ENCODE results near the gene KCNAB2. TPM values are rescaled to one million over a fixed set of nuclear protein-coding genes. Genes with fewer than 3 reads are reported as not detected.

The KCNAB2 gene
- total RNA-seq, 1 experiment from 2014 or later: 10.3 TPM

DNA sequence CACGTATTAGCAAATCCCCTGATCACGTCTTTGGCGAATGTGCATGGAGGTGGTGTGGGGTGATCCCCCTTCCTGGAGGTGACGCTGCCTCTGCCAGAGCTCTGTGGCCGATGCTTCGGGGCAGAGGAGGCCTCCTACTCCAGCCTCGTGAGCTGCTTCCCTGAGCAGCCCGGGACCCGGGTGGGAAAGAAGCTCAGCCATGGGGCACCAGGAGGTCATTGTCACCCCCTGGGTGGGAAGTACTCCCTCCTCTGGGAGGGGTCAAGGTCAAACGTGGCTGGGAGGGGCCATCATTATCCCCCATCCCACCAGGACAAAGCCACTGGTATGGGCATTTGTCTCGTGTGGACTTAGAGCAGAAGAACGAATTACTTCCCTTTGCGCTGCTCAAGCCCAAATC lies 40.7 kb downstream of the KCNAB2 start:
- H3K9me3 Mint-ChIP-seq: no peaks in the 10 kb centered on the region
- H3K4me3 Mint-ChIP-seq: no peak overlapping the region
- CTCF ChIA-PET: interaction anchor here (0.5 to 2.7 kb wide), 5 partner anchors 15 to 271 kb away, joined by 3 to 8 read pairs (median 3); no protein-coding TSS in a partner anchor
- POLR2A ChIA-PET: no interaction called here
- H3K27ac Mint-ChIP-seq: peak overlapping the region; percentile 19; the same call in 1 of the 2 replicates
- no peaks in the 10 kb centered on the region for H3K27me3 Mint-ChIP-seq (ENCODE audit: low read depth)
- DNase-seq (ENCODE audit: low spot score): no peak
- no peaks in the 10 kb centered on the region for H3K36me3 Mint-ChIP-seq
- no peak for ATAC-seq
- TF ChIP-seq PRRX2 (CRISPR knock-in tag; IDR thresholded peaks at IDR 0.05) (no peak), ETV6 (CRISPR knock-in tag; IDR thresholded peaks at IDR 0.05) (no peak), TP53 (CRISPR knock-in tag; IDR thresholded peaks at IDR 0.05) (no peak), ZNF219 (CRISPR knock-in tag; IDR thresholded peaks at IDR 0.05; ENCODE audit: borderline replicate concordance) (no peak), ZNF671 (CRISPR knock-in tag; IDR thresholded peaks at IDR 0.05) (no peak), JAZF1 (CRISPR knock-in tag; IDR thresholded peaks at IDR 0.05) (no peak)
- TF ChIP-seq, protein P1, sequence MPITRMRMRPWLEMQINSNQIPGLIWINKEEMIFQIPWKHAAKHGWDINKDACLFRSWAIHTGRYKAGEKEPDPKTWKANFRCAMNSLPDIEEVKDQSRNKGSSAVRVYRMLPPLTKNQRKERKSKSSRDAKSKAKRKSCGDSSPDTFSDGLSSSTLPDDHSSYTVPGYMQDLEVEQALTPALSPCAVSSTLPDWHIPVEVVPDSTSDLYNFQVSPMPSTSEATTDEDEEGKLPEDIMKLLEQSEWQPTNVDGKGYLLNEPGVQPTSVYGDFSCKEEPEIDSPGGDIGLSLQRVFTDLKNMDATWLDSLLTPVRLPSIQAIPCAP (CRISPR knock-in tag; IDR thresholded peaks at IDR 0.05): no peak
- TF ChIP-seq, protein P2, sequence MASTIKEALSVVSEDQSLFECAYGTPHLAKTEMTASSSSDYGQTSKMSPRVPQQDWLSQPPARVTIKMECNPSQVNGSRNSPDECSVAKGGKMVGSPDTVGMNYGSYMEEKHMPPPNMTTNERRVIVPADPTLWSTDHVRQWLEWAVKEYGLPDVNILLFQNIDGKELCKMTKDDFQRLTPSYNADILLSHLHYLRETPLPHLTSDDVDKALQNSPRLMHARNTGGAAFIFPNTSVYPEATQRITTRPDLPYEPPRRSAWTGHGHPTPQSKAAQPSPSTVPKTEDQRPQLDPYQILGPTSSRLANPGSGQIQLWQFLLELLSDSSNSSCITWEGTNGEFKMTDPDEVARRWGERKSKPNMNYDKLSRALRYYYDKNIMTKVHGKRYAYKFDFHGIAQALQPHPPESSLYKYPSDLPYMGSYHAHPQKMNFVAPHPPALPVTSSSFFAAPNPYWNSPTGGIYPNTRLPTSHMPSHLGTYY (CRISPR knock-in tag; IDR thresholded peaks at IDR 0.05): no peak
- TF ChIP-seq, protein P3, sequence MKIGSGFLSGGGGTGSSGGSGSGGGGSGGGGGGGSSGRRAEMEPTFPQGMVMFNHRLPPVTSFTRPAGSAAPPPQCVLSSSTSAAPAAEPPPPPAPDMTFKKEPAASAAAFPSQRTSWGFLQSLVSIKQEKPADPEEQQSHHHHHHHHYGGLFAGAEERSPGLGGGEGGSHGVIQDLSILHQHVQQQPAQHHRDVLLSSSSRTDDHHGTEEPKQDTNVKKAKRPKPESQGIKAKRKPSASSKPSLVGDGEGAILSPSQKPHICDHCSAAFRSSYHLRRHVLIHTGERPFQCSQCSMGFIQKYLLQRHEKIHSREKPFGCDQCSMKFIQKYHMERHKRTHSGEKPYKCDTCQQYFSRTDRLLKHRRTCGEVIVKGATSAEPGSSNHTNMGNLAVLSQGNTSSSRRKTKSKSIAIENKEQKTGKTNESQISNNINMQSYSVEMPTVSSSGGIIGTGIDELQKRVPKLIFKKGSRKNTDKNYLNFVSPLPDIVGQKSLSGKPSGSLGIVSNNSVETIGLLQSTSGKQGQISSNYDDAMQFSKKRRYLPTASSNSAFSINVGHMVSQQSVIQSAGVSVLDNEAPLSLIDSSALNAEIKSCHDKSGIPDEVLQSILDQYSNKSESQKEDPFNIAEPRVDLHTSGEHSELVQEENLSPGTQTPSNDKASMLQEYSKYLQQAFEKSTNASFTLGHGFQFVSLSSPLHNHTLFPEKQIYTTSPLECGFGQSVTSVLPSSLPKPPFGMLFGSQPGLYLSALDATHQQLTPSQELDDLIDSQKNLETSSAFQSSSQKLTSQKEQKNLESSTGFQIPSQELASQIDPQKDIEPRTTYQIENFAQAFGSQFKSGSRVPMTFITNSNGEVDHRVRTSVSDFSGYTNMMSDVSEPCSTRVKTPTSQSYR (CRISPR knock-in tag; IDR thresholded peaks at IDR 0.05): no peak
- TF ChIP-seq, protein P4, sequence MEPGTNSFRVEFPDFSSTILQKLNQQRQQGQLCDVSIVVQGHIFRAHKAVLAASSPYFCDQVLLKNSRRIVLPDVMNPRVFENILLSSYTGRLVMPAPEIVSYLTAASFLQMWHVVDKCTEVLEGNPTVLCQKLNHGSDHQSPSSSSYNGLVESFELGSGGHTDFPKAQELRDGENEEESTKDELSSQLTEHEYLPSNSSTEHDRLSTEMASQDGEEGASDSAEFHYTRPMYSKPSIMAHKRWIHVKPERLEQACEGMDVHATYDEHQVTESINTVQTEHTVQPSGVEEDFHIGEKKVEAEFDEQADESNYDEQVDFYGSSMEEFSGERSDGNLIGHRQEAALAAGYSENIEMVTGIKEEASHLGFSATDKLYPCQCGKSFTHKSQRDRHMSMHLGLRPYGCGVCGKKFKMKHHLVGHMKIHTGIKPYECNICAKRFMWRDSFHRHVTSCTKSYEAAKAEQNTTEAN (CRISPR knock-in tag; IDR thresholded peaks at IDR 0.05): no peak
- TF ChIP-seq, protein P5, sequence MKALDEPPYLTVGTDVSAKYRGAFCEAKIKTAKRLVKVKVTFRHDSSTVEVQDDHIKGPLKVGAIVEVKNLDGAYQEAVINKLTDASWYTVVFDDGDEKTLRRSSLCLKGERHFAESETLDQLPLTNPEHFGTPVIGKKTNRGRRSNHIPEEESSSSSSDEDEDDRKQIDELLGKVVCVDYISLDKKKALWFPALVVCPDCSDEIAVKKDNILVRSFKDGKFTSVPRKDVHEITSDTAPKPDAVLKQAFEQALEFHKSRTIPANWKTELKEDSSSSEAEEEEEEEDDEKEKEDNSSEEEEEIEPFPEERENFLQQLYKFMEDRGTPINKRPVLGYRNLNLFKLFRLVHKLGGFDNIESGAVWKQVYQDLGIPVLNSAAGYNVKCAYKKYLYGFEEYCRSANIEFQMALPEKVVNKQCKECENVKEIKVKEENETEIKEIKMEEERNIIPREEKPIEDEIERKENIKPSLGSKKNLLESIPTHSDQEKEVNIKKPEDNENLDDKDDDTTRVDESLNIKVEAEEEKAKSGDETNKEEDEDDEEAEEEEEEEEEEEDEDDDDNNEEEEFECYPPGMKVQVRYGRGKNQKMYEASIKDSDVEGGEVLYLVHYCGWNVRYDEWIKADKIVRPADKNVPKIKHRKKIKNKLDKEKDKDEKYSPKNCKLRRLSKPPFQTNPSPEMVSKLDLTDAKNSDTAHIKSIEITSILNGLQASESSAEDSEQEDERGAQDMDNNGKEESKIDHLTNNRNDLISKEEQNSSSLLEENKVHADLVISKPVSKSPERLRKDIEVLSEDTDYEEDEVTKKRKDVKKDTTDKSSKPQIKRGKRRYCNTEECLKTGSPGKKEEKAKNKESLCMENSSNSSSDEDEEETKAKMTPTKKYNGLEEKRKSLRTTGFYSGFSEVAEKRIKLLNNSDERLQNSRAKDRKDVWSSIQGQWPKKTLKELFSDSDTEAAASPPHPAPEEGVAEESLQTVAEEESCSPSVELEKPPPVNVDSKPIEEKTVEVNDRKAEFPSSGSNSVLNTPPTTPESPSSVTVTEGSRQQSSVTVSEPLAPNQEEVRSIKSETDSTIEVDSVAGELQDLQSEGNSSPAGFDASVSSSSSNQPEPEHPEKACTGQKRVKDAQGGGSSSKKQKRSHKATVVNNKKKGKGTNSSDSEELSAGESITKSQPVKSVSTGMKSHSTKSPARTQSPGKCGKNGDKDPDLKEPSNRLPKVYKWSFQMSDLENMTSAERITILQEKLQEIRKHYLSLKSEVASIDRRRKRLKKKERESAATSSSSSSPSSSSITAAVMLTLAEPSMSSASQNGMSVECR (CRISPR knock-in tag; IDR thresholded peaks at IDR 0.05; ENCODE audit: borderline replicate concordance): no peak
- TF ChIP-seq, protein P6, sequence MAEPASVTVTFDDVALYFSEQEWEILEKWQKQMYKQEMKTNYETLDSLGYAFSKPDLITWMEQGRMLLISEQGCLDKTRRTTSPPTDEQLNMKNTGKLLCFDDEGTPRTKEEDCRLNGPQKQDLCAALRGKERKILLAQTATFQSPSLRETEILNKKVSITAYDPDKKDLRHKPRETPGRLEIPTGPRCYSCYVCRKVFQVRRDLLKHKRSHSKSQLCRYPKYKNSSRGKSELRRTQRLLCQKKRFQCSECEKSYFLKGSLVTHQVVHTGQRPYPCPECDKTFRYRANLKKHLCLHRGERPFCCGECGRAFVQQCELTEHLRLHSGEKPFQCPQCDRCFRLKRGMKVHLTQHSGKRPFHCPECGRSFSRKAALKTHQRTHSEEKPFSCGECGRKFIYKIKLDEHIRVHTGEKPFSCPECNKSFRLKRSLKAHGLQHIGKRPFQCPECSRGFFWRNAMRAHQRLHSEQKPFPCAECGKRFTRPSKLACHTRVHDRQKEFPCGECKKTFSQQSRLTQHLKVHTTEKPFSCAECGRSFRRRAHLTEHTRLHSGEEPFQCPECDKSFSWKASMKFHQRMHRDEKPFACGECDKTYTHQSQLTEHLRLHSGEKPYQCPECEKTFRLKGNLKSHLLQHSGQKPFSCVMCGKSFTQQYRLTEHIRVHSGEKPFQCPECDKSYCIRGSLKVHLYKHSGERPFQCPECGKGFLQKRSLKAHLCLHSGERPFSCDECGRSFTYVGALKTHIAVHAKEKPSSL (CRISPR knock-in tag; conservative IDR thresholded peaks at IDR 0.05): no peak
- peaks cover 2% of the 10 kb centered on the region; the same call in 1 of the 2 replicates for H3K4me1 Mint-ChIP-seq

Data from WTC11 (cell line).